Stimulated activated CD8-positive, alpha-beta memory T cell treated with anti-CD3 and anti-CD28 coated beads, Interleukin-15, amount 100 ng/mL, for 1 hour (primary cell): ENCODE data around the gene MPZL1.

Source experiments
- DNase-seq: peaks from one replicate; pipeline ENCODE4 v3.0.0-alpha.2; 2020; ENCODE audit warnings: low read depth

Gene MPZL1

GRCh38 chr1:167721617-167722151 is at the start of gene MPZL1:
Gene MPZL1 (plus strand): TSS chr1:167721982. CDS start chr1:167722152, 170 bp downstream.
- peak; percentile 91 for DNase-seq

- no peak for DNase-seq
Observed at GRCh38 chr1:167672831-167673230, 49.0 kb upstream of the MPZL1 start.

GRCh38 chr1:167673265-167673664 is 48.5 kb upstream of the MPZL1 start:
- DNase-seq, result no peak

GRCh38 chr1:167674156-167674555 is 47.6 kb upstream of the MPZL1 start:
- no peak for DNase-seq

- no peak for DNase-seq
Observed at GRCh38 chr1:167675440-167675839, 46.3 kb upstream of the MPZL1 start.

- DNase-seq, result no peak
Observed at GRCh38 chr1:167676205-167676915, 45.4 kb upstream of the MPZL1 start.

GRCh38 chr1:167676916-167677848 is 44.6 kb upstream of the MPZL1 start:
- no peak for DNase-seq

- no peak for DNase-seq
Observed at GRCh38 chr1:167678422-167678821, 43.4 kb upstream of the MPZL1 start.

- DNase-seq, result no peak
Observed at GRCh38 chr1:167678838-167679237, 42.9 kb upstream of the MPZL1 start.

GRCh38 chr1:167679714-167680113 is 42.1 kb upstream of the MPZL1 start:
- DNase-seq, result no peak

GRCh38 chr1:167681024-167681423 is 40.8 kb upstream of the MPZL1 start:
- no peak for DNase-seq

- DNase-seq, result no peak
Observed at GRCh38 chr1:167681451-167682098, 40.2 kb upstream of the MPZL1 start.

GRCh38 chr1:167683226-167683625 is 38.6 kb upstream of the MPZL1 start:
- DNase-seq, result no peak

- DNase-seq, result no peak
Observed at GRCh38 chr1:167683641-167684502, 37.9 kb upstream of the MPZL1 start.

- DNase-seq, result no peak
Observed at GRCh38 chr1:167685844-167686243, 35.9 kb upstream of the MPZL1 start.

- peak; percentile 78 for DNase-seq
Observed at GRCh38 chr1:167687919-167688519, 33.8 kb upstream of the MPZL1 start.

- DNase-seq, result no peak
Observed at GRCh38 chr1:167689567-167689920, 32.2 kb upstream of the MPZL1 start.

GRCh38 chr1:167690053-167690452 is 31.7 kb upstream of the MPZL1 start:
- no peak for DNase-seq

- DNase-seq, result no peak
Observed at GRCh38 chr1:167693425-167694045, 28.2 kb upstream of the MPZL1 start.

- DNase-seq, result no peak
Observed at GRCh38 chr1:167694691-167695090, 27.1 kb upstream of the MPZL1 start.

GRCh38 chr1:167695147-167695546 is 26.6 kb upstream of the MPZL1 start:
- DNase-seq, result no peak
